Stimulated activated CD4-positive, alpha-beta T cell treated with anti-CD3 and anti-CD28 coated beads, Interleukin-1b, Interleukin-23, amount 100 ng/mL, for 24 hours (primary cell): ENCODE data around the gene CHMP4B.
A peak's percentile ranks its signal among the peaks of the same experiment; 100 is the strongest.
"Not testable (repeated sequence)": the region's sequence is repeated elsewhere in the genome, so short reads cannot be mapped to it uniquely, and the experiment has no call there.

ENCODE experiments used
- DNase-seq, 4 experiments: peaks; one replicate each; pipeline ENCODE4 v3.0.0-alpha.2; 2020; ENCODE audit warnings: low read depth in 4 of 4, low spot score in 1 of 4

Gene CHMP4B

GRCh38 chr20:33789109-33789857, 21.9 kb upstream of the CHMP4B start:
- no peak for DNase-seq

GRCh38 chr20:33789858-33790182, 21.3 kb upstream of the CHMP4B start:
- DNase-seq = no peak

- no peak for DNase-seq
Observed at GRCh38 chr20:33790566-33790965, 20.6 kb upstream of the CHMP4B start.

- no peak for DNase-seq
Observed at GRCh38 chr20:33791021-33791420, 20.1 kb upstream of the CHMP4B start.

GRCh38 chr20:33791540-33791939, 19.6 kb upstream of the CHMP4B start:
- no peak for DNase-seq

GRCh38 chr20:33791959-33792597, 19.1 kb upstream of the CHMP4B start:
- DNase-seq = peak in 3 of 4 experiments; percentile 32 to 36 (median 34)

GRCh38 chr20:33792598-33792989, 18.6 kb upstream of the CHMP4B start:
- DNase-seq = not testable (repeated sequence)

GRCh38 chr20:33793011-33793931, 17.9 kb upstream of the CHMP4B start:
- no peak for DNase-seq

GRCh38 chr20:33796263-33796906, 14.8 kb upstream of the CHMP4B start:
- DNase-seq = no peak

GRCh38 chr20:33796907-33797544, 14.1 kb upstream of the CHMP4B start:
- DNase-seq = no peak

- DNase-seq = no peak
Observed at GRCh38 chr20:33798444-33798843, 12.7 kb upstream of the CHMP4B start.

GRCh38 chr20:33803921-33804337, 7.2 kb upstream of the CHMP4B start:
- DNase-seq = no peak

GRCh38 chr20:33808388-33808787, 2.8 kb upstream of the CHMP4B start:
- no peak for DNase-seq

GRCh38 chr20:33810259-33810658, 889 bp upstream of the CHMP4B start:
- DNase-seq = no peak

- peak in 1 of 4 experiments; percentile 0 for DNase-seq
Observed at GRCh38 chr20:33811776-33812151, 616 bp downstream of the CHMP4B start.

- peak in 1 of 4 experiments; percentile 38 for DNase-seq
Observed at GRCh38 chr20:33812152-33812849, 1.2 kb downstream of the CHMP4B start.

- DNase-seq = no peak
Observed at GRCh38 chr20:33812908-33813462, 1.8 kb downstream of the CHMP4B start.

GRCh38 chr20:33814238-33814712, 3.1 kb downstream of the CHMP4B start:
- DNase-seq = no peak

- no peak for DNase-seq
Observed at GRCh38 chr20:33815671-33816070, 4.5 kb downstream of the CHMP4B start.

- no peak for DNase-seq
Observed at GRCh38 chr20:33816191-33816590, 5.0 kb downstream of the CHMP4B start.
